Amniotic epithelial cell (primary cell): ENCODE results near the gene COQ4.
A peak's percentile ranks its signal among the peaks of the same experiment; 100 is the strongest.
"Not testable (repeated sequence)": the region's sequence is repeated elsewhere in the genome, so short reads cannot be mapped to it uniquely, and the experiment has no call there.

Source experiments
- DNase-seq: peaks from one replicate; pipeline ENCODE4 v3.0.0-alpha.2; 2010; ENCODE audit warnings: low read depth

COQ4 gene

DNA sequence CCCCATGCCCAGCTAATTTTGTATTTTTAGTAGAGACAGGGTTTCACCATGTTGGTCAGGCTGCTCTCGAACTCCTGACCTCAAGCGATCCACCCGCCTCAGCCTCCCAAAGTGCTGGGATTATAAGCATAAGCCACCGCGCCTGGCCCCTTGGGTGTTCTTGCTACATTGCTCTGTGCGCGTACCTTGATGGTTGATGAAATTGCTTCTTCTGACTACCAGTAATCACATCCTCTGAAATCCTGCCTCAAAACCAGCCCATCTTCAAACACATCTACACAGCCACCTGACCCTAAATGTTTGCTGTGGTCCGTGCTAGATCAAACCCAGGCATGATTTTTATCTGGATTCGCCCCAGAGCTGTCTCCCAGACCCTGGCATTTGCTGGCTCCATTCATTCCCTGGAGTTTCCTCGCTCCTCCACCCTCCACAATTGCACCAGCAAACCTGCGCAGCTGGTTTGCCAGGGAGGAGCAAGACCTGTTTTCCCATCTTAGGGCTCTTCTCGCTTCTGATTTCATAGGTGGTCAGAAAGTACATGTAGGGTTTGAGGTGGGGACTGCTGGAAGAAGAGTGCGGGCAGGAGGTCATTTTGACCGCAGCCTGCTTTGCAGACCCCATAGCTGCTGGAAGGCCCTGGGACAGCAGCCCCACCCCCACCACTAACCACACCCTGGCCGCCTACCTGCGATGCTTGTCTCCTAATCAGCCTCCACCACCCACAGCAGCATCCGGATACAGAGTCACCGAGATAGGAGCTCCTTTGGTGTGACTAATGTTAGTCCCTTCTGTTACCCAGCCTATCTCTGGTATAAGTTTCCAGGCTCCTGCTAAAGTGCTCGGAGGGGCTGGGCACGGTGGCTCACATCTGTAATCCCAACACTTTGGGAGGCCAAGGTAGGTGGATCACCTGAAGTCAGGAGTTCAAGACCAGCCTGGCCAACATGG lies 23.8 kb upstream of the COQ4 start:
- DNase-seq = no peak

- no peak for DNase-seq
Measured at GRCh38 chr9:128304136-128304970, 18.3 kb upstream of the COQ4 start.

DNA sequence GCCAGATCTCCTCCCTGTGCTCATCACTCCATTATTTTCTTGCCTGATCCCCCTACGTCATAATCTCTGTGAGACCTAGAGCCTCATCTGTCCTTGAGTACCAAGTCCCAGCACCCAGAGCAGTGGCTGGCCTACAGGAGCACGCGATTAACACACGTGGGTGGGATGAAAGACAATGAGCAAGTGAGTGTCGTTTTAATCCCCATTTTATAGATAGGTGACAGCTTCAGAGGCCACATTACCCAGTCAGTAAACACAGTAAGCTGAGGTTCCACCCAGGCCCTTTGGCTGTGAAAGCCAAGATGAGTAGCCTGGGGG lies 17.7 kb upstream of the COQ4 start:
- peak; percentile 34 for DNase-seq

DNA sequence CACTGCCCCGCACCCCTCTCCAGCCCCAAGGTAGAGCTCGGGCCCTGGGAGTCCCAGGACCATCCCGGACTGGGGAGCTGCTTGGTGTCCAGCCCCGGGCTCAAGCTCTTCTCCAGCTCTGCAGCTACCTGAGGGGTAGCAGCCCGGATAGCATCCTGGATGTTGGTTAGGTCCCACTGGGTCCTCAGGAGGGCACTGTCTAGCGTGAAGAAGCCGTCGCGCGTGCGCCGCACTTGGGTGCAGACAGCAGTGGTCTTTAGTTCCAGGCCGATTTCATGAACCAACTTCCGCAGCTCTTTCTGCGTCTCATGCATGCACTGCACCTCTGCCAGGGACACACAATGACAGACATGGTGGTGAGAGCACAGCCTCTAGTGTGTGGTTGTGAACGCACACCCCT lies 13.1 kb upstream of the COQ4 start:
- no peak for DNase-seq

- DNase-seq = no peak
Measured at GRCh38 chr9:128310461-128310860, 12.2 kb upstream of the COQ4 start.

GRCh38 chr9:128314697-128315096 lies 7.9 kb upstream of the COQ4 start:
- no peak for DNase-seq

- no peak for DNase-seq
Measured at GRCh38 chr9:128316421-128316820, 6.2 kb upstream of the COQ4 start.

- DNase-seq = no peak
Measured at GRCh38 chr9:128317629-128318028, 5.0 kb upstream of the COQ4 start.

DNA sequence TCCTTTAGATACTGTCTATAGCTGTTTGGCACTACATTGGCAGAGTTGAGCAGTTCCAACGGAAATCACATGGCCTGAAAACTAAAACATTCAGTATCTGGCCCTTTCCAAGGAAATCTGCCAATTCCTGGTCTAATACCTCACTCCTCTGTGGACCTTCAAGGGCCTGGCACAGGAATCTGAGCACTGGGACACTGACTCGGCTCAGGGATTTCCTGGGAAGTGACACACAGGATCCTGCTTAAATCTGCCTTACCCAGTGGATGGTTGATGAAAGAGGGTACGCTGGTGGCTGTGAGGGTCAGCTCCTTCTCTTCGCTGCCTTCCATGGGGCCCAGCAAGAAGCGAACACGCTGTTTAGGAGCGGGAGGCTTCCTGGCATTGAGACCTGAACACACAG lies 1.3 kb upstream of the COQ4 start:
- no peak for DNase-seq

DNA sequence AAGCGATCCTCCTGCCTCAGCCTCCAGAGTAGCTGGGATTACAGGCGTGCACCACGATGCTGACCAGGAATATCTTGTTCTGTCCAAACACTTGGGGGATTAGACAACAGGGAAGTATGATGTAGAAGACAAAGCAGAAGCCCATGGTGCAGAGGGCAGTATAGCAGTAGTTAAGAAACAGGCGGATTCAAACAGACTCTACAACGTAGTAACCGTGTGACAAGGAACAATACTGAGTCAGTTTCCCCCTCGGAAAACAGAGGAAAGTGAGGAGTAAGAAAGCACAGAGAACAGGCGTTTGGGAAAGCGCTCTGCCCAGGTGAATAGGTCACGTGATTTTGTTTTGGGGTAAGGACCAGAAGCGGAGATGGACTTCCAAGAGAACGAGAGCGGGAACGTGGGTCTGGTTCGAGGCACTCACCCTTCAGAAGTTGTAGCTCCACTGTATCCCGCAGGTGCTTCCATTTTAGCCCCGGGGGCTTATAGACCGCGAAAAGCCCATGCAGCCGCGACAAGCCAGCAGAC lies 698 bp upstream of the COQ4 start:
- no peak for DNase-seq

DNA sequence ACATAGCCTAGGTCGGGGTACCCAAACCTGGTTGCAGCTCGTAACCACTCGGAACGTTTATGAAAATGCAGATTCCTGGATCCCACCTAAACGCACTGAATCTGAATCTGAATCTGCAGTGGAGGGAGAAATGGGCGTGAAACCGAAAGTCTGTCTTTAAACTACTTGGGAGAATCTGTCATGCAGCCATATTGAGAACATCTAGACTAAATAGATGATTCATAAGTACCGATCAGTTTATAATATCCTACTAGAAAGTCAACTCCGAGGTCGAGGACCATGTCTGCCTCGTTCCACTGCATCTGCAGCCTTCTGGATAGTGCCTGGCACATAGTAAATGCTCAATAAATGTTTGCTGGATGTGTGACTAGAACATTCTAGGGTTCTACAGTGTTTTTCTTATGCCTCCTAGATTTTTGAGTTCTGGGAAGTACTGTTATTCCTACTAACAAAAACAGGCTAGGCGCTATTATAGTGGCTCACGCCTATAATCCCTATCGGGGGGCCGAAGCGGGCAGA lies 632 bp downstream of the COQ4 start:
- DNase-seq = peak; percentile 23

GRCh38 chr9:128323791-128324190 lies 1.2 kb downstream of the COQ4 start:
- no peak for DNase-seq

- no peak for DNase-seq
Measured at GRCh38 chr9:128324401-128324800, 1.8 kb downstream of the COQ4 start.

DNA sequence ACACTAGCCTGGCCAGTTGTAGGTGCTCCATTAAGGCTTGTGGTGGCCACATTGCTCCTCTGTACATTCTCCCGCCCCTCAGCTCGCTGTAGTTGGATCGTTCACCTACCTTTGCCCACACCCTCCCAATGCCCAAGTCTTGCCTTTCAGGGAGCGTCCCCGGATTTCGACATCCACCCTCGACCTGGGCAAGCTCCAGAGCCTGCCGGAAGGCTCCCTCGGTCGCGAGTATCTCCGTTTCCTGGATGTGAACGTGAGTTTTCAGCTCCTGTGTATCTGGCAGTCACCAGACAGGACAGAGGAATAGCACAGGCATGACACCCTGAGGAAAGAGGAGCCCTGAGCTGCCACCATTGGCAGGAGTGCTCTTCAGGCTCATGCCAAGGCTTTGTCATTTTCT lies 3.0 kb downstream of the COQ4 start:
- DNase-seq = no peak

DNA sequence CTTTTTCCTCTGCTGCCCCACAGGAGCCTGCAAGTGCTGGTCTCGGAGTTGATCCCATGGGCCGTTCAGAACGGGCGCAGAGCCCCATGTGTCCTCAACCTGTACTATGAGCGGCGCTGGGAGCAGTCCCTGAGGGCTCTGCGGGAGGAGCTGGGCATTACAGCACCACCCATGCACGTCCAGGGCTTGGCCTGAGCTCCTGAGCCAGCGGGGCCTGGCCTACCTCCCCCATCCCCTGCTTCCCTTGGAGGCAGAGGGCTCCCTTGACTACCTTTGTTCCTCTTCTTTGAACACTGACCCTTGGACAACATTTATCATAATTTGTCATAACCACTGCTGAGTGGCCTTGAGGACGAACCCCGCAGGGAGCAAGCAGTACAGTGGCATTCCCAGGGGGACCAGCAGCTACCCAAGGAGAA lies 10.8 kb downstream of the COQ4 start:
- no peak for DNase-seq

GRCh38 chr9:128335161-128335560 lies 12.5 kb downstream of the COQ4 start:
- no peak for DNase-seq

DNA sequence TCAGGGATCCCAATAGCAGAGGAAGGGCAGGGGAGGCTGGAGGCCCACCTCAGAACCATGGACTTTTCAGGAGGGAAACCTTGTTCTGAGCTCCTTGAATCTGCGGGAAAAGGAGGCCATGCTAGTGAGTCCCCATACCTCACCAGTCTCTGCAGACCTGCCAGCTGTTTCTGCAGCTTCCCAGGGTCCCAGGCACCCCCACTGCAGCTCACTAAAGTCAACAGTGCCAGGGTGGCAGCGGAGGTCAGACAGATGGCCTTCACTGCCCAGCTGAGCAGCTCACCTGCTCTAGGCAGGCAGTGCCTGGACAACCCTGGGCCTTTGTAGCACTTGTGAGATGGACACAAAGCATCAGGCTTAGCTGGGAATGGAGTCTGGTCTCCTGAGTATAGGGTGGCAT lies 13.3 kb downstream of the COQ4 start:
- DNase-seq = no peak

- no peak for DNase-seq
Measured at GRCh38 chr9:128337936-128338335, 15.3 kb downstream of the COQ4 start.

GRCh38 chr9:128338852-128339614 lies 16.4 kb downstream of the COQ4 start:
- not testable (repeated sequence) for DNase-seq

DNA sequence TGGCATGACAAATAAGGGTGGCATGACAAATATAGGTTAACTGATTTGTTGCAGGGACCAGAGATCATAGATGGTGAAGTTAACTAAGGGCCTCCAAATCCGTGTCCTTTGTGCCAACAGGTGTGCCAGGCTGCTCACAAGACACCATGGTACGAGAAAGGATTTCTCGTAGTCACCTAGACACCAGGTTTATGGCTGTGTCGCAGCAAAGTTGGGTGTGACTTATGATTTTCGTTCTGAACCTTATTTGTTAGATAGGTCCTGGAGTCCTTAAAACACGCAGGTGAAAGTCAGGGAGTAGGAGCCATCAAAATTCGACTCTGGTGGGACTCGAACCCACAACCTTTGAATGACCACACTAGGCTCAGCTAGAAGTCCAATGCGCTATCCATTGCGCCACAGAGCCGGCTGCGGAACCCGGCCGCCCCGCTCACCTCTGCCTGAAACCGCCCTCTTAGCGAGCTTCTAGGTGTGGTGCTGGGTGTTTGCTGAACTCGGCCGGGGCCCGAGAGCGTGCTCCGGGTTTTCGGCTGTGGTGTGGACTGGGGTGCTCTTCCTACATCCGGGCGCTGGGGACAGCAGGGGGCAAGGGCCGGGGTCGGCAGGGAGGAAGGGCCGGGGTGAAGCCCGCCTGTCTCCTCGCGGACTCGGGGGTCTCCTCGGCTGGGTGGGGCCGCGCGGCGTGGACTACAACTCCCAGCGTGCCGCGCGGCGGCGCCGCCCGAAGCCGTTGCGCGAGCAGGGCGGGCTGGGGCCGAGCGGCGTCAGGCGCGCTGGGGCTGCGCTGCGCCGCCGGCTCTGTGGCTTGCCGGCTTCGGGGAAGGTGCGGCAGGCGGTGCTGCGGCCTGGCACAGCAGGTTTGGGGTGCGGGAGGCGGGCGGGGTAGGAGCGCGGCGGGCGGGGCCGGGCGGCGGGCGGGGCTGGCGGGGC lies 17.4 kb downstream of the COQ4 start, which contains the start of gene SLC27A4:
TSS of gene SLC27A4 (plus strand) at position 767 of the 930 bp plus-strand sequence. CDS start 2,606 bp downstream, outside the sequence.
- DNase-seq = peak; percentile 65
